CD1c-positive myeloid dendritic cell (primary cell): ENCODE data around the gene CFAP100.

Experiments
- DNase-seq: peaks from one replicate; pipeline ENCODE4 v3.0.0-alpha.2; 2016; ENCODE audit errors: extremely low spot score

CFAP100 gene

DNA sequence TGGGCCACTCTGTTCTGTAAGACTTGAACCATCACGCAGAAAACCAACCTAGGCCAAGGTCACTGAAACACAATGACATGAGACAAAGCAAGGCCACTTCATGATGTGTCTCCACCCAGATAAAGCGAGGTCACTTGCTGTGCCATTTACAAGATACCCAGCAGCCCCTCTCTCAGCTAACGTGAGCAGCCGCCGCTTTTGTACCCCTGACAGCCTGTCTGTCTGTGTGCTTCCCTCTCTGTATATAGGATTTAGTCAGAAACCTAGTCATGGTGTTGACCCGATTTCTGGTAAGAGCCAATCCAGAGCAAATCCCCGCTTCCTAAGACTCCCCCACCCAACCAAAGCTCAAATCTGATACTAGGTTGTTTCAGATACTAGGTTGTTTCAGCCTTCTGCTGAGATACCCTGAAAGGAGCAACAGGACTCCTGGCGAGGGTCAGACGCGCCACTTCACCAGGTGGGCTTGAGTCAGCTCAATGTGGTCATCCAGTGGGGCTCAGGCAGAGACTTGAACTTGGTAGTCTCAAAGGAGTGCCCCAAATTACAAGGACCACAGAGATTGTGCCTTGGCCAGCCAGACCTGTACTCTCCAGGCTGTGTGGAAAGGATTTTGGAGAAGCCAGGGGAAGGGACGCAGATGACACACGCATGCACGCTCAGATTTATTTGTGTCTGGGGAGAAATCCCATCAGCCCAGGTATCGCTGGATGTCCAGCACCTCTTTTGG, 84.0 kb downstream of the CFAP100 start:
- no peak for DNase-seq

DNA sequence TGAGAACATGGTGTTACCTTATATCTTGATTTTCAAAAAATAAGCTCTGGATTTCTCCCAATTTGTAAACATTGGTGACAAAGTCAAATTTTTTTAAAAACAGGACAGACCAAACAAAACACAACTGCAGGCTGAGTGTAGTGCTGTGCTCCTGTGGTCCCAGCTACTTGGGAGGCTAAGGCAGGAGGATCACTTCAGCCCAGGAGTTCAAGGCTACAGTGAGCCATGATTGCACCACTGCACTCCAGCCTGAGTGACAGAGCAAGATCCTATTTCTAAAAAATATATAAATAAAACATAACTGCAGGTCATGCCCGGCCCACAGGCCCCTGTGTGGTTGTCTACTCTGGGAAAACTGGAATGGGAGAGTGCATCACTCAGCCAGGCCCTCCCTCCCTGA, 84.9 kb downstream of the CFAP100 start:
- no peak for DNase-seq

DNA sequence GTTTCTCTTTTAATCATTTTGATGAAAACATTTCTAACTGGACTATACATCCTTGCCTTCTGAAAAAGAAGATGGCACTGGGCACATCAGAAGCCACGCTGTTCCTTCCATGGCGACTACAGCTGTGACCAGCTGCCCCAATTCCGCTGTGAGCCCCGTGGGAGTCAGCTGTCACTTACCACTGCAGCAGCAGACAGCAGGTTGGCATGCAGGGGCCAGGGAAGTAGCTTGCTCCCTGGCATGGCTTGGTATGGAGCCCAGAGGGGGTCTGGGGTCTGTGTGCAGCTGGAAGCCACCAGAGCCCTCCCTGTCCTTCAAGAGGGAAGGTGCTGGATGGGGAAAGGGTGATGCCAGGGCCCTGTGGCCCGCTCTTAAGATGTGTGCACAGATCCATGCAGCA, 85.5 kb downstream of the CFAP100 start:
- no peak for DNase-seq

DNA sequence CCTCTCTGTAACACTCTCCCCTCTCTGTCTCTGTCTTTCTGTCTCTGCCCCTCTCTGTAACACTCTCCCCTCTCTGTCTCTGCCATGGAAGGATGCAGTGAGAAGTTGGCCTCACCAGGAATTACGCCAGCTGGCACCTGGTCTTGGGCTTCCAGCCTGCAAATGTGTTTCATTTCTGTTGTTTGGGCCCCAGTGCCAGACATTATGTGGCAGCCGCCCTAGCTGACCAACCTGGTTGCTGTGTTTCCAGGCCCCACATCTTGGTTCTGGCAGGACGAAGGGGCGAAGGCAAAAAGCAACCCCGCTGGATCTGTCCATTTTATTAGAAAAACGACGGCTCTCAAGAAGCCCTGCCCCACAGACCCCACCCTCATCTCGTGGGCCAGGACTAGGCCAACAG, 86.2 kb downstream of the CFAP100 start:
- no peak for DNase-seq

DNA sequence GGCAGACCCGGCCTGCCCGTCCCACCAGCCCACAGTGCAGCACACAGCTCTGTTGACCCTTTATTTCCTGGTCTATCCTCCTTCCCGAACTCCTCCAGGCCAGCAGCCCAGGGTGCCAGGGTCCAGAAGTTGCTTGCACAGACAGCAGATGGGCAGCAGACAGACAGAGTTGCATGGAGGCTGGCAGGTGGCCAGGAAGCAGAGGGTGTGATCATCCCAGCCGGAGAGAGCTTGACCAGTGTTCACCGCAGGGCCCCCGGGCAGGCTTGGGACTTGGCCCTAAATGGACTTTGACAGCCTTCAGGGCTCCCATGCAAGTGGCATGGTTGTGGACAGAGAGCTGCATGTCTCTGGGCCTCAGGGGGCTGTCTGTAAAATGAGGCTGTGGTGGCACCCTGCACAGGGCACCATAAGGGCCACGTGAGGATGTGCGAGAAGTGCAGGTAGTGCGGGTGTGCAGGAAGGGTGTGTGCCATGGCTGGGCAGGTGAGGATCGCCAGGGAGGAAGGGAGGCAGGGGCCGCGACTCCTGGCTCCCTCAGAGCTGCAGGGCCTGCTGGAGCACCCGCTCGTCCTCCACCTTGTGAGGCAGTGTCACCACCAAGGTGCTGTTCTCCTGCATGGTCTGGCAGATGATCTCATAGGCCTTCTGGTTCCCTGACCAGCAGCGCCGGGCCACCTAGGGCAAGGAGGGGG, 87.2 kb downstream of the CFAP100 start:
- no peak for DNase-seq

DNA sequence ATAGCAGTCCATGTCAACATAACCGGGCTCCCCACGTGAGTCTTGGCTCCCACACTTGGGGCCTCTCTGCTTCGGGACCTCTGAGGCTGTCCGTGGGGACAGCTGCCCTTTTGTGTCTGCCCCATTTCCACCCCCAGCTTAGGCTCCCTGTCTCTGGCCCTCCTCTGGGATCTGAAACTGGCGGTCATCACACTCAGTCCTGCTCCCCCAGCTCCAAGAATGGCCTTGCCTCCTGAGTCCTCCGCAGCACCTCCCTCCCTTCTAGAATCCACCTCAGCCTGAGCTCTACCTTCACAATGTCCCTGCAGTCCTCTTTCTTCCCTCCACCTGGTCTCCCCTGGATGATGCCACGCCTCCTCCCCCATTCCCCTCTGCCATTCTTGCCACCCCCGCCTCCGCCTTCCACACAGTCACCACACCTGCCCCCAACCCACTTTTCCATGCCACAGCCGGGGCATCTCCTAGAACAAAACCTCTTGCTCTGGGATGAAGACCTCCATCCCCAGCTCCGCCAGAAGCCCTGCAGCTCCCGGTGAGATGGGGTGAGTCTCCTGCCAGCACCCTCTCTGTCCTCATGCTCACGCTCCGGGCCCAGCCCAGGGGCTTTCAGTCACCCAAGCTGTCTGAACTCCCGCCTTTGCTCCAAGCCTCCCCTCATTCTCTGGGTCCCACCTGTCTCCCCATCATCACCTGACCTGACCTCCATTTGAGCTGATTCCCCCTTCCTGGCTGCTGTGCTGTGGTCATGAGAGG, 88.0 kb downstream of the CFAP100 start:
- DNase-seq, result no peak

DNA sequence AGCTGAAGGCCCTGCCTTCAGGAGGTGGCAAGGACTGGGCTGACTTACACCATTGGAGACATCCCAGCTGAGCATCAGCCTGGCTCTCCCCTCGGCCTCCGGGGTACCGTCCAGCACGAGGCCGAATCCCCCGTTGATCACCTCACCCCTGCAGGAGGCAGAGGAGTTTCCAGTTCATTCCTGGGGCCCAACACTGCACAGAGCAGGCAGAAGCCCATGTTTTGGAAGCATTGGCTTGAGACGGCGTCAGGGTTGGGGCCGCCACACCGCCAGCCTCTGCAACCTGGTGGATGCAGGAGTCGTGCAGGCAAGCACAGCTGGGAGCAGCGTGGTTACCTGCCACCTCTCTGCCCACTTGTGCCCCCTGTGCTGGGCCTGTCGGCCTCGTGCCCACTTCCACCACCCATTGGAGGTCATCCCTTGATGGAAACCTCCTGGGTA, 88.6 kb downstream of the CFAP100 start:
- no peak for DNase-seq

DNA sequence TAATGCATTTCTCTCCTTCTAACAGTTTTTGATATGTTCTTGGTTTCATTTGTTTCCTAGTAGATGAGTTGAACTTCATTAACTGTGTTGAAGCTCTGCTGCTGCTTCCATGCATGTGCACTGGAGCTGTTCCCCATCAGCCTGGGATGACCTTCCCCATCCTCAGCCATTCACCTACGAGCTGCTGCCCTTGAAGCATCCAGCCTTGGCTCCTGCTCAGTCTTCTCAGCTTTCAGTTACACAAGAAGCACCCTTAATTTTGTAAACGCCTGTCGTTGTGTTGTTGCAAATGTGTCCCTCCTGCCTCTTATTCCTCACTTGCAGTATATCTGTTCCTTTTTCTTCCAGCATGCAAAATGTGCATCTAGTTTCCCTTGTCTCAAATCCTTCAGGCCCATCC, 89.4 kb downstream of the CFAP100 start:
- no peak for DNase-seq

DNA sequence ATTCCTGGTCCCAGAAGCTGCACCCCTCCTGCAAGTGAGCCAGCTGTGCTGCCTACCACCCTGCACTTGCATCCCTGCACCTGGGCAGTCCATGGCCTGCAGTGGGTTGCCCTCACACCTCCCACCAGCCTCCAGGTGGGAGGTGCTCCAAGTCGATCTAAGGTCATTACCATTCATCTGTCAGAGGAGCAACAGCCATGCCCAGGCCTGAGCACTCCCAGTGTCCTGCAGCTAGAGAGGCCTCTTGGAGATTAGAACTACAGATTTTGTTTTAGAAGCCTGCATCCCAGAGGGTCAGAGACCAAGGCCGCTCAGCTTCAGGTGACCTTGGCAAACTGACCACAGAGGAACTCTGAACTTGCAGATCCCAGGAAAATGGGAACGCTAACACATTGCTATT, 90.0 kb downstream of the CFAP100 start:
- DNase-seq, result no peak

DNA sequence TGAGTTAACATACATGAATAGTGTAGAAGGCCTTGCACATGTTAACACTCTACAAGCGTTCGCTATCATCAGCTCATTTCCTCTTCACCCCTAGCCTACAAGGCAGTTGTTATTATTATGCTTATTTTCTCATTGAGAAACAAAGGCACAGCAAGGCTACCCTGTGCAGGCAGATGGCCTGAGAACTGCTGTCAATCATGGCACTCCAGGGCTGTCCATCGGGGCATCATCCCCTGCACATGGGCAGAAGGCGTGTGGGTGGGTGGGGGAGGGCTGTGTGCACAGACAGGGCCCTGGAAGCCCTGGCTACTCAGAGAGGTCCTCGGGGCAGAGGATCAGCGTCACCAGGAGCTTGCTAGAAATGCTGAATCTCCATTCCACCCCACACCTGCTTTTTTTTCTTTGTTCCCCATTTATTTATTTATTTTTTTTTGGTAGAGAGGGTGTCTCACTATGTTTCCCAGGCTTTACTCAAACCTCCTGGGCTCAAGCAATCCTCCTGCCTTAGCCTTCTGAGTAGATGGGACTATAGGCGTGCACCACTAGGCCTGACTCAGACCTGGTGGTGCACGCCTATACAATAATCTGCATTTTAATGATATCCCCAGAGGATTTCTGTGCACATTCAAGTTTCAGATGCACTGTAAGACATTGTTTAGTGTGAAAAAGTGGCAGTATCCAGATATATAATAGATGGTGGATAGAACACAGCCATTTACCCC, 90.6 kb downstream of the CFAP100 start:
- no peak for DNase-seq

DNA sequence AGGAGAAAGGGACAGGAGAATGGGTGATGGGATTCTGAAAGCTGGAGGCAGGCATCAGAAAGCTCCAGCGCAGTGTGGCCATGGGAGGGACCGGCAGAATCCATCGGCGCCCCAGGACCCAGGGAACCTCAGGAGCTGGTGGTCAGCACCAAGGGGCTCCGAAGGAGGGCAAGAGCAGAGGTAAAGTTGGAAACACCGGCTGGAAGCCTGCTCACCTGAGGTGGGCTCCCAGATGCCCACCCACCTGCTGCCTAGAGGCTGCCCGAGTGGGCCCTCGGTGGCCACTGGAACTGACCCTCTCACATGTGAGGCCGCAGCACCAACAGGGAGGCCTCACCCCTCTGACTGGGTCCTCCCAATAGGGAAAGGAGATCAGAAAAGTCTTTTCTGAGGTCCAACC, 91.2 kb downstream of the CFAP100 start:
- DNase-seq, result no peak
